ENCODE results near the gene STOM.
A peak's percentile ranks its signal among the peaks of the same experiment; 100 is the strongest.

STOM gene

GRCh38 chr9:121364077-121364476 is 6.0 kb downstream of the STOM start:
- Histone ChIP-seq H3K27me3 (replicated peaks) (no peaks in the 10 kb centered on the region), H3K4me3 (ENCODE audit: low read depth, low read length) (no peak overlapping the region), H3K36me3 (replicated peaks) (no peaks in the 10 kb centered on the region), H3K27ac (no peak overlapping the region)
- in situ Hi-C loops (cut with HindIII; ENCODE audit: low pct_ligation_motif_present, low sequenced_read_pairs) = no loop called here
- TF ChIP-seq, protein P1, sequence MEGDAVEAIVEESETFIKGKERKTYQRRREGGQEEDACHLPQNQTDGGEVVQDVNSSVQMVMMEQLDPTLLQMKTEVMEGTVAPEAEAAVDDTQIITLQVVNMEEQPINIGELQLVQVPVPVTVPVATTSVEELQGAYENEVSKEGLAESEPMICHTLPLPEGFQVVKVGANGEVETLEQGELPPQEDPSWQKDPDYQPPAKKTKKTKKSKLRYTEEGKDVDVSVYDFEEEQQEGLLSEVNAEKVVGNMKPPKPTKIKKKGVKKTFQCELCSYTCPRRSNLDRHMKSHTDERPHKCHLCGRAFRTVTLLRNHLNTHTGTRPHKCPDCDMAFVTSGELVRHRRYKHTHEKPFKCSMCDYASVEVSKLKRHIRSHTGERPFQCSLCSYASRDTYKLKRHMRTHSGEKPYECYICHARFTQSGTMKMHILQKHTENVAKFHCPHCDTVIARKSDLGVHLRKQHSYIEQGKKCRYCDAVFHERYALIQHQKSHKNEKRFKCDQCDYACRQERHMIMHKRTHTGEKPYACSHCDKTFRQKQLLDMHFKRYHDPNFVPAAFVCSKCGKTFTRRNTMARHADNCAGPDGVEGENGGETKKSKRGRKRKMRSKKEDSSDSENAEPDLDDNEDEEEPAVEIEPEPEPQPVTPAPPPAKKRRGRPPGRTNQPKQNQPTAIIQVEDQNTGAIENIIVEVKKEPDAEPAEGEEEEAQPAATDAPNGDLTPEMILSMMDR (IDR thresholded peaks at IDR 0.05; ENCODE audit: low read depth, low read length, missing control alignments) = no peak
- no peak for DNase-seq

GRCh38 chr9:121363622-121363961 is 6.5 kb downstream of the STOM start:
- Histone ChIP-seq H3K27me3 (replicated peaks) (no peaks in the 10 kb centered on the region), H3K4me3 (ENCODE audit: low read depth, low read length) (no peak overlapping the region), H3K36me3 (replicated peaks) (no peaks in the 10 kb centered on the region), H3K27ac (no peak overlapping the region)
- TF ChIP-seq, protein P1 (IDR thresholded peaks at IDR 0.05; ENCODE audit: low read depth, low read length, missing control alignments) = no peak
- in situ Hi-C loops (cut with HindIII; ENCODE audit: low pct_ligation_motif_present, low sequenced_read_pairs) = no loop called here
- no peak for DNase-seq

DNA sequence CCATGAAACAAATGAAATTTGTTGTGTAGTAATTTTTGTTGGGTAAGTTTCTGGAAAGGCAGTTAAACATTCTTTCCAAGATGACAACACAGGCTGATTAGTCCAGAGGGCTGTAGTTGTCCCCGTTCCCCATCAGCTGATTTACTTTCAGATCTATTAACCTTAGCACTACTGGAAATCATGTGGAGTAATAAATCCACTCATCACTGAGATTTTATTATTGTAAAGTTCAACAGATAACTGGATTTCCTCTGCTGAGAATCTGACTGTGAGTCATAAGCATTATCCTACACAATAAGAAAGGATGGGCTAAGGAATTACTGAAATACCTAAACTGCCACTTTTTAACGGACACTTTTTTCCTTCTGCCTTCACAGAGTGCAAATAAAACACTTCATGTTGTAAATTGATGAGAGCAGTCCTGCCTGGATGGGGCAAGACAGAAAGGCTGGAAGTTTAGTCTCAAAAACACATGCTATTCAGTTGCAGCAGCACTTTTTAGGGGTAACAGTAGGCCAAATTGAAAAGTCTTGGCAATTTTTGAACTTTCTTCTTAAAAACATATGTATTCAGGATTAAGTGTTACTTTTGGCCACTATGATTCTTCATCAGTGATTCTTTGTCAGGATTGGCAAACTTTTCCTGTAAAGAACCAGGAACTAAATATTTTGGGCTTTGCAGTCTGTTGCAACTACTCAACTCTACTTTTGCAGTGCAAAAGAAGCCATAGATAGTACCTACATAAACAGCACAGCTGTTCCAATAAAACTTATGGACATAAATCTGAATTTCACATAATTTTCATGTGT is 7.0 kb downstream of the STOM start:
- no peaks in the 10 kb centered on the region for H3K36me3 ChIP-seq (replicated peaks)
- H3K27me3 ChIP-seq (replicated peaks) = no peaks in the 10 kb centered on the region
- DNase-seq = no peak
- in situ Hi-C loops (cut with HindIII; ENCODE audit: low pct_ligation_motif_present, low sequenced_read_pairs) = no loop called here
- TF ChIP-seq, protein P1 (IDR thresholded peaks at IDR 0.05; ENCODE audit: low read depth, low read length, missing control alignments) = no peak
- H3K27ac ChIP-seq = peak overlapping the region; percentile 51
- H3K4me3 ChIP-seq (ENCODE audit: low read depth, low read length) = no peak overlapping the region

GRCh38 chr9:121360601-121361374 is 9.3 kb downstream of the STOM start:
- TF ChIP-seq, protein P1 (IDR thresholded peaks at IDR 0.05; ENCODE audit: low read depth, low read length, missing control alignments) = no peak
- peak; percentile 55 for DNase-seq
- Histone ChIP-seq H3K27me3 (replicated peaks) (no peaks in the 10 kb centered on the region), H3K36me3 (replicated peaks) (no peaks in the 10 kb centered on the region), H3K27ac (peak overlapping the region; percentile 74), H3K4me3 (ENCODE audit: low read depth, low read length) (no peak overlapping the region)
- in situ Hi-C loops (cut with HindIII; ENCODE audit: low pct_ligation_motif_present, low sequenced_read_pairs) = no loop called here

DNA sequence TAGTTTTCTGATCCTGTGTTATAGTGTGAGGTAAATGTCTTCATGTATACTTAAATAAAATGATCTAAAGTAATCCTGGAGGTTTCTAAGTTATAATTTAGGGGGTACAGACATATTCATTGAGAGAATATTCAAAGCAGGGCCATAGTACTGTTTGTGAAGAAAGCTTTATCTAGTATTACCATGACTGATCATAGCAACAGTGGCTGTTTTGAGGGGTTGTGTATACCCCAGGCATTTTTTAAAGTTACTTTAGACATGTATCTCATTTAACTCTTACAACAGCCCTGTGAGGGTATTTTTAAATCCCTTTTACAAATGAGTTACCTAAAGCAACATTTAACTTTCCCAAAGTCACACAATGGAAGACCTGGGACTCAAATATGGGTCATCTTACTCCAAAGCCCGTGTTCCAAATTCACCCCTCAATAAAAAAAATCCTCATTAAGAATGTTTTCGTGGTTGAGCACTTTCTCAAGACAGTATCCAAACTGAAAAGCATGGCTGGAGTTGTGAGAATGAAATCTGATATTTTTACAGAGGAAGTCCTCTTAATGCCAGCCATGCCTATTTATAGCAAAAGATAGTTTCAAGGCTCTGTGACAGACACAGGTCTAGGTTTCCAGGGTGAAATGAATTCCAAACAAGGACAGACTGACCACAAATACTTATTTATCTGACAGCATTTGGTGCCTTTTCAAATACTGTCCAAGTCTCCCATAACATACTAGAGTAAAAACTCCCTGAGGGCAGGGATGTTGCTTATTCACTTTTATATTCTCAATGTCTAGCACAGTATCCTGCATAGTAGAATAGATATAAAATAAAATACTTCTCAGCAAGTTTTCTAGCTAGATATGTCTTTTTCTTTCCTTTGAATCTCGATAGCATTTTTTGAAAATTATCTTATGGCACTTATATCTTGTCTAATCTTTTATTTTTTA is 10.4 kb downstream of the STOM start:
- H3K27me3 ChIP-seq (replicated peaks) = no peaks in the 10 kb centered on the region
- H3K27ac ChIP-seq = no peak overlapping the region
- DNase-seq = no peak
- TF ChIP-seq, protein P1 (IDR thresholded peaks at IDR 0.05; ENCODE audit: low read depth, low read length, missing control alignments) = no peak
- H3K4me3 ChIP-seq (ENCODE audit: low read depth, low read length) = no peak overlapping the region
- no peaks in the 10 kb centered on the region for H3K36me3 ChIP-seq (replicated peaks)
- in situ Hi-C loops (cut with HindIII; ENCODE audit: low pct_ligation_motif_present, low sequenced_read_pairs) = no loop called here

All from brain microvascular endothelial cell (primary cell).